Nephron progenitor cell (in vitro differentiated cells): ENCODE measurements around the gene KBTBD3.
"Not testable (repeated sequence)": the region's sequence is repeated elsewhere in the genome, so short reads cannot be mapped to it uniquely, and the experiment has no call there.

Experiments
- DNase-seq: peaks from one replicate; pipeline ENCODE4 v3.0.0; 2021
- H3K27ac Mint-ChIP-seq: 2 replicates; pipeline ENCODE4 v1.8.0; 2021; ENCODE audit warnings: mild to moderate bottlenecking, moderate library complexity, mixed read lengths
- H3K27me3 Mint-ChIP-seq: 2 replicates; pipeline ENCODE4 v1.8.0; 2021; ENCODE audit warnings: mild to moderate bottlenecking, low read depth, mixed read lengths; ENCODE audit not compliant: poor library complexity
- H3K36me3 Mint-ChIP-seq: 2 replicates; pipeline ENCODE4 v1.8.0; 2021; ENCODE audit warnings: low read depth, mixed read lengths
- H3K4me1 Mint-ChIP-seq: 2 replicates; pipeline ENCODE4 v1.8.0; 2021; ENCODE audit warnings: mixed read lengths
- H3K4me3 Mint-ChIP-seq: 2 replicates; pipeline ENCODE4 v1.8.0; 2021; ENCODE audit warnings: mild to moderate bottlenecking, moderate library complexity, mixed read lengths
- H3K9me3 Mint-ChIP-seq: 2 replicates; pipeline ENCODE4 v1.8.0; 2021; ENCODE audit warnings: mild to moderate bottlenecking, moderate library complexity, mixed read lengths
- TF ChIP-seq, protein P1 (sequence below): fragments of 200-600 bp; sonication (generic); IDR thresholded peaks from 2 replicates; pipeline ENCODE4 v1.5.0; 2021; ENCODE audit warnings: antibody characterized with exemption

The KBTBD3 gene

GRCh38 chr11:106014035-106014434 lies 63.1 kb downstream of the KBTBD3 start:
- H3K9me3 Mint-ChIP-seq = no peaks in the 10 kb centered on the region
- no peak overlapping the region for H3K4me3 Mint-ChIP-seq
- DNase-seq = no peak
- TF ChIP-seq, protein P1, sequence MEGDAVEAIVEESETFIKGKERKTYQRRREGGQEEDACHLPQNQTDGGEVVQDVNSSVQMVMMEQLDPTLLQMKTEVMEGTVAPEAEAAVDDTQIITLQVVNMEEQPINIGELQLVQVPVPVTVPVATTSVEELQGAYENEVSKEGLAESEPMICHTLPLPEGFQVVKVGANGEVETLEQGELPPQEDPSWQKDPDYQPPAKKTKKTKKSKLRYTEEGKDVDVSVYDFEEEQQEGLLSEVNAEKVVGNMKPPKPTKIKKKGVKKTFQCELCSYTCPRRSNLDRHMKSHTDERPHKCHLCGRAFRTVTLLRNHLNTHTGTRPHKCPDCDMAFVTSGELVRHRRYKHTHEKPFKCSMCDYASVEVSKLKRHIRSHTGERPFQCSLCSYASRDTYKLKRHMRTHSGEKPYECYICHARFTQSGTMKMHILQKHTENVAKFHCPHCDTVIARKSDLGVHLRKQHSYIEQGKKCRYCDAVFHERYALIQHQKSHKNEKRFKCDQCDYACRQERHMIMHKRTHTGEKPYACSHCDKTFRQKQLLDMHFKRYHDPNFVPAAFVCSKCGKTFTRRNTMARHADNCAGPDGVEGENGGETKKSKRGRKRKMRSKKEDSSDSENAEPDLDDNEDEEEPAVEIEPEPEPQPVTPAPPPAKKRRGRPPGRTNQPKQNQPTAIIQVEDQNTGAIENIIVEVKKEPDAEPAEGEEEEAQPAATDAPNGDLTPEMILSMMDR = no peak
- H3K27ac Mint-ChIP-seq = no peak overlapping the region
- peaks cover 29% of the 10 kb centered on the region for H3K36me3 Mint-ChIP-seq
- no peaks in the 10 kb centered on the region for H3K27me3 Mint-ChIP-seq
- H3K4me1 Mint-ChIP-seq = peaks cover 3% of the 10 kb centered on the region

DNA sequence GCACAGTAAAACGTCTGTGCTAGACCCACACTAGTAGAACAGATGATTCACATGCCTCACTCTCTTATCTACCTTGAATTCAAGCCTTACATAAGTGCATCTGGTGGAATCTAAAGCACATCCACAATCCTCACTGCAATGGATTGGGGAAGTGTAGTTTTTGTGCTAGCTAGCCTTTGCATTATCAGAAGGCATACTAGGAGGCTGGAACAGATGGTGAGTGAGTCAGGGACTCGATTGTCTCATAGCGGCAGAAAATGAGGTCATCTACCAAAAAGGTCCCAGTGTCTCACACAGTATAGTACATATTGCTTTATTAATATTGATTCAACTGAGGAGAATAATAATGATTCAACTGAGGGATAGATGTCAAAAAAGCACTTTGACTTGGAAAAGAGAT lies 64.4 kb downstream of the KBTBD3 start:
- Mint-ChIP-seq H3K36me3 (peaks cover 38% of the 10 kb centered on the region), H3K4me3 (no peak overlapping the region), H3K4me1 (no peaks in the 10 kb centered on the region), H3K27me3 (no peaks in the 10 kb centered on the region), H3K9me3 (no peaks in the 10 kb centered on the region), H3K27ac (peak overlapping the region; percentile 14)
- no peak for DNase-seq
- TF ChIP-seq, protein P1 = no peak

DNA sequence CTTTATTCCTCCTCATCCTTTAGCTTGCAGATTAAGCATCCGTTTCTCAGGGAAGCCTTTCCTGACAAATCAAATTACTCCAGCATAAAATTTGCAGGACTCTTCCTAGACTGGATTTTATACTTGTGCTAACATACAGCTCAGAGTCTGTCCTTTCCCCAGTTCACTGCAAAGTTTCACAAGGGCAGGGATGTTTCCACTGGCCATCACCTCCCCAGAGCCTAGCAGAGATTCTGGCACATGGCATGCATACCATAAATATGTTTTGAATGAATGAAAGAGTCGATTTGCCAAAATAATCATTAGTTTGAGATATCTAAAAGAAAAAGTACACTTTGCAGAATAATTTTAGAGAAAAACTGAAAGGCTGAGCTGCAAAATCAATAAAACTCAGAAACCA lies 65.7 kb downstream of the KBTBD3 start:
- Mint-ChIP-seq H3K27me3 (no peaks in the 10 kb centered on the region), H3K27ac (peak overlapping the region; percentile 12), H3K9me3 (peaks cover 10% of the 10 kb centered on the region), H3K4me3 (no peak overlapping the region), H3K36me3 (peaks cover 51% of the 10 kb centered on the region), H3K4me1 (no peaks in the 10 kb centered on the region)
- TF ChIP-seq, protein P1 = no peak
- no peak for DNase-seq

DNA sequence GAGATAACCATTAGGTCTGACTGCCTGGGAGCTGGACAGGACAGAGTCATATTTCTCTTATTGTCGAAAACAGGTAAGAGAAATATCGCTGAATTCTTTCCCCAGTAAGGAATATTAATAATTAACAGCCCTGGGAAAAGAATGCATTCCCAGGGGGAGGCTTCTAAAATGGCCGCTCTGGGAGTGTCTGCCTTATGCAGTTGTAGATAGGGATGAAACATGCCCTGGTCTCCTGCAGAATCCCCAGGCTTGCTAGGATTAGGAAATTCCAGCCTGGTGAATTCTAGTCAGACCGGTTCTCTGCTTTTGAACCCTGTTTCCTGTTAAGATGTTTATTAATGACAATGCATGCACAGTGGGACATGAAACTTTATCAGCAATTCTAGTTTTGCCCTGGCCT lies 74.1 kb downstream of the KBTBD3 start:
- not testable (repeated sequence) for H3K27ac Mint-ChIP-seq, DNase-seq, H3K27me3 Mint-ChIP-seq, H3K4me1 Mint-ChIP-seq, H3K4me3 Mint-ChIP-seq
- Mint-ChIP-seq H3K36me3 (peaks cover 75% of the 10 kb centered on the region), H3K9me3 (peaks cover 44% of the 10 kb centered on the region)

GRCh38 chr11:106001304-106002012 lies 75.7 kb downstream of the KBTBD3 start:
- no peak for DNase-seq
- Mint-ChIP-seq H3K4me3 (no peak overlapping the region), H3K27me3 (no peaks in the 10 kb centered on the region), H3K36me3 (peaks cover 59% of the 10 kb centered on the region), H3K27ac (no peak overlapping the region), H3K4me1 (no peaks in the 10 kb centered on the region), H3K9me3 (peaks cover 34% of the 10 kb centered on the region)
- TF ChIP-seq, protein P1 = no peak
